ENCODE data around the gene PHC2. TPM values are rescaled to one million over a fixed set of nuclear protein-coding genes. Genes with fewer than 3 reads are reported as not detected.

The PHC2 gene
- total RNA-seq, 2 experiments from 2014 or later: 37.7 to 39.5 TPM

DNA sequence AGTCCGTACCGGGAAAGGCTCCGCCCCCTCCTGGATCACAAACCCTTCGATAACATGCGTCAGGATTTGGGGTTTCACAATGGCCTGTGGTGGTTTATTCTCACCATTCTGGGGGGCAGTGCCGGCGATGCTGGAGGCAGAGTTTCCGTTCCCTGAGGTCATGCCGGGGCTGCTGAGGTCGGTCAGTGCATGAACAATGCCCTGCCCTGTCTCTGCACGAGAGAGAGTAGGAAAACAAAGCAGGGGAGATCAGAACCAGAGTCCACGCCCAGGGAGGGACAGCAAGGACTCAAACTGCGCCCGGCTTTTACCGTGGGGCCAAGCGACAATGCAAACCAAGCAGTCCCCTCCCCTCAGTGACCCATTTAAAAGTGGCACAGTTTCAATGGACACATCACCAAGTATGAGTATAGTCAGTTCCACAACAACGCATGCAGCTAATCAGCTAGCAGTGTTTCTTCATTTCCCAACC, 96.8 kb downstream of the PHC2 start:
- no peaks in the 10 kb centered on the region for H3K9me3 Mint-ChIP-seq
- no peak overlapping the region for H3K27ac Mint-ChIP-seq
- POLR2A ChIA-PET: no interaction called here
- no peak overlapping the region for H3K4me3 ChIP-seq (ENCODE audit: low read length)
- H3K27me3 ChIP-seq (ENCODE audit: control insufficient read depth in 1 of 2, insufficient read depth in 2 of 2, low read length in 2 of 2): no peaks in the 10 kb centered on the region
- peaks cover 51% of the 10 kb centered on the region for H3K36me3 ChIP-seq (ENCODE audit: insufficient read depth, low read length)
- H3K9me3 ChIP-seq (ENCODE audit: control insufficient read depth in 1 of 2, insufficient read depth in 1 of 2, low read length in 2 of 2): no peaks in the 10 kb centered on the region
- H3K27ac ChIP-seq (ENCODE audit: low read depth in 1 of 2, low read length in 2 of 2): no peak overlapping the region
- DNase-seq: no peak
- no peak overlapping the region for H3K4me3 Mint-ChIP-seq
- CTCF ChIA-PET: no interaction called here
- H3K27me3 Mint-ChIP-seq: no peaks in the 10 kb centered on the region
- peaks cover 3% of the 10 kb centered on the region for H3K4me1 ChIP-seq (ENCODE audit: insufficient read depth, low read length)
- H3K4me1 Mint-ChIP-seq (ENCODE audit: low read depth): peaks cover 31% of the 10 kb centered on the region
- TF ChIP-seq, protein P1, sequence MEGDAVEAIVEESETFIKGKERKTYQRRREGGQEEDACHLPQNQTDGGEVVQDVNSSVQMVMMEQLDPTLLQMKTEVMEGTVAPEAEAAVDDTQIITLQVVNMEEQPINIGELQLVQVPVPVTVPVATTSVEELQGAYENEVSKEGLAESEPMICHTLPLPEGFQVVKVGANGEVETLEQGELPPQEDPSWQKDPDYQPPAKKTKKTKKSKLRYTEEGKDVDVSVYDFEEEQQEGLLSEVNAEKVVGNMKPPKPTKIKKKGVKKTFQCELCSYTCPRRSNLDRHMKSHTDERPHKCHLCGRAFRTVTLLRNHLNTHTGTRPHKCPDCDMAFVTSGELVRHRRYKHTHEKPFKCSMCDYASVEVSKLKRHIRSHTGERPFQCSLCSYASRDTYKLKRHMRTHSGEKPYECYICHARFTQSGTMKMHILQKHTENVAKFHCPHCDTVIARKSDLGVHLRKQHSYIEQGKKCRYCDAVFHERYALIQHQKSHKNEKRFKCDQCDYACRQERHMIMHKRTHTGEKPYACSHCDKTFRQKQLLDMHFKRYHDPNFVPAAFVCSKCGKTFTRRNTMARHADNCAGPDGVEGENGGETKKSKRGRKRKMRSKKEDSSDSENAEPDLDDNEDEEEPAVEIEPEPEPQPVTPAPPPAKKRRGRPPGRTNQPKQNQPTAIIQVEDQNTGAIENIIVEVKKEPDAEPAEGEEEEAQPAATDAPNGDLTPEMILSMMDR (IDR thresholded peaks at IDR 0.05): no peak
- intact Hi-C loops (cut with DNase I, micrococcal nuclease): no loop called here
- no peak for ATAC-seq (ENCODE audit: poor library complexity)
- peaks cover 61% of the 10 kb centered on the region for H3K36me3 Mint-ChIP-seq (ENCODE audit: low read depth)

DNA sequence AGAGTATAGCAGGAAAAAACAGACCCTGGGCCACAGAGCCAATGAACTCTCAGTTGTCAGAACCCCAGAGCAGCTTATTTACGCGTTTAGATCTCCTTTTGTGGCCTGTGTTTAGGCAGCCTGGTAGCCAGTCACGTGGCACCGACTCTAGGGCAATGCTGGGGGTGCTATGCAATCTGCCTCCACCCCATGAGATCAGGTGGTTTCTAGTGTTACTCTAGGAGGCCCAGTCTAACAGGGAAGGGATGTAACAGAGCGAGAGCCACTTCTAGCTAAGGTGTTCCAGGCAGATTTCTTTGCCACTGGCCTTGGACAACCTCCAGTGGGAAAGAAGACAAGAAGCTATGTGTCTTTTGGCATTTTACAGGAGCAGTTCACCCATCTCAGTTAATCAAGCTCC, 98.0 kb downstream of the PHC2 start:
- POLR2A ChIA-PET: no interaction called here

DNA sequence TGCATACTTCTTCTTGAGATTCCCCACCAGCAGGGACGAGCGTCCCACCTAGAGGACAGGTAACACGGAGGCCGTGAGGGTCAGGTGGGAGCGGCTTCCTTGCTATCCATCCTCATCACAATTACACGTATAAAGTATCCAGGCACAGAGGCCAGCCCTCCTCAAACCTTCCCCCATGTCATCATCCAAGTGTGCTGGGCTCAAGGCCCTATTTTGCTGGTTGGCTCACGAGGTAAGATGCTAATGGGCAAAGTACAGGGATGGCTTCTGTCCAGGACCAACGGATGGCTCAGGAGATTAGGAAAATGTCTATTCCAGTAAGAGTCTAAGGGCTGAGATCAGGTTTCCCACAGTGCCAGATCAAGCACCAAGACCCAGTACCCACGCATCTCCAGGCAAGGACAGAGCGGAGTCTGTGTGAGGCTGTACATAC, 98.5 kb downstream of the PHC2 start:
- Histone ChIP-seq H3K4me3 (ENCODE audit: low read length) (no peak overlapping the region), H3K4me1 (ENCODE audit: insufficient read depth, low read length) (peaks cover 3% of the 10 kb centered on the region), H3K9me3 (ENCODE audit: control insufficient read depth in 1 of 2, insufficient read depth in 1 of 2, low read length in 2 of 2) (no peaks in the 10 kb centered on the region), H3K36me3 (ENCODE audit: insufficient read depth, low read length) (peaks cover 67% of the 10 kb centered on the region), H3K27ac (ENCODE audit: low read depth in 1 of 2, low read length in 2 of 2) (no peak overlapping the region), H3K27me3 (ENCODE audit: control insufficient read depth in 1 of 2, insufficient read depth in 2 of 2, low read length in 2 of 2) (no peaks in the 10 kb centered on the region)
- ATAC-seq (ENCODE audit: poor library complexity) (no peak), DNase-seq (no peak)
- H3K36me3 Mint-ChIP-seq (ENCODE audit: low read depth): peaks cover 78% of the 10 kb centered on the region
- no peaks in the 10 kb centered on the region for H3K27me3 Mint-ChIP-seq
- ChIA-PET POLR2A (no interaction called here), CTCF (no interaction called here)
- intact Hi-C loops (cut with DNase I, micrococcal nuclease): no loop called here
- TF ChIP-seq, protein P1 (IDR thresholded peaks at IDR 0.05): no peak
- H3K4me3 Mint-ChIP-seq: no peak overlapping the region
- no peaks in the 10 kb centered on the region for H3K9me3 Mint-ChIP-seq
- peaks cover 16% of the 10 kb centered on the region for H3K4me1 Mint-ChIP-seq (ENCODE audit: low read depth)
- H3K27ac Mint-ChIP-seq: no peak overlapping the region

More for the DNA sequence above, 98.0 kb downstream of the PHC2 start:
- no peaks in the 10 kb centered on the region for H3K9me3 Mint-ChIP-seq
- Histone ChIP-seq H3K27ac (ENCODE audit: low read depth in 1 of 2, low read length in 2 of 2) (no peak overlapping the region), H3K9me3 (ENCODE audit: control insufficient read depth in 1 of 2, insufficient read depth in 1 of 2, low read length in 2 of 2) (no peaks in the 10 kb centered on the region), H3K4me1 (ENCODE audit: insufficient read depth, low read length) (peaks cover 3% of the 10 kb centered on the region), H3K36me3 (ENCODE audit: insufficient read depth, low read length) (peaks cover 63% of the 10 kb centered on the region), H3K27me3 (ENCODE audit: control insufficient read depth in 1 of 2, insufficient read depth in 2 of 2, low read length in 2 of 2) (no peaks in the 10 kb centered on the region), H3K4me3 (ENCODE audit: low read length) (no peak overlapping the region)
- DNase-seq (no peak), ATAC-seq (ENCODE audit: poor library complexity) (no peak)
- CTCF ChIA-PET: no interaction called here
- TF ChIP-seq, protein P1 (IDR thresholded peaks at IDR 0.05): no peak
- peaks cover 18% of the 10 kb centered on the region for H3K4me1 Mint-ChIP-seq (ENCODE audit: low read depth)
- H3K4me3 Mint-ChIP-seq: no peak overlapping the region
- H3K36me3 Mint-ChIP-seq (ENCODE audit: low read depth): peaks cover 73% of the 10 kb centered on the region
- no peaks in the 10 kb centered on the region for H3K27me3 Mint-ChIP-seq
- H3K27ac Mint-ChIP-seq: no peak overlapping the region
- intact Hi-C loops (cut with DNase I, micrococcal nuclease): no loop called here

Measured in CD4-positive, alpha-beta T cell (primary cell).